Skeletal muscle satellite cell (primary cell): Measurements from ENCODE around the gene SCN2A.
A peak's percentile ranks its signal among the peaks of the same experiment; 100 is the strongest.
"Not testable (repeated sequence)": the region's sequence is repeated elsewhere in the genome, so short reads cannot be mapped to it uniquely, and the experiment has no call there.

Source experiments
- H3K27me3 ChIP-seq: 2 replicates; pipeline ENCODE4 v1.7.0; 2013; ENCODE audit warnings: low read length; ENCODE audit not compliant: control insufficient read depth, insufficient read depth
- H3K36me3 ChIP-seq: 2 replicates; pipeline ENCODE4 v1.7.0; 2013; ENCODE audit warnings: mild to moderate bottlenecking, control low read depth, low read length; ENCODE audit not compliant: insufficient read depth
- H3K4me1 ChIP-seq: 2 replicates; pipeline ENCODE4 v1.7.0; 2013; ENCODE audit warnings: low read length; ENCODE audit not compliant: control insufficient read depth, insufficient read depth
- H3K4me2 ChIP-seq: 2 replicates; pipeline ENCODE4 v1.7.0; 2013; ENCODE audit warnings: mild to moderate bottlenecking, low read length
- H3K4me3 ChIP-seq: 2 replicates; pipeline ENCODE4 v1.7.0; 2013; ENCODE audit warnings: low read length
- H3K9ac ChIP-seq: 2 replicates; pipeline ENCODE4 v1.7.0; 2013; ENCODE audit warnings: mild to moderate bottlenecking, low read depth, low read length, moderate library complexity
- H3K9me3 ChIP-seq: replicated peaks from 2 replicates; pipeline ENCODE4 v1.7.0; 2013; ENCODE audit warnings: mild to moderate bottlenecking, control low read depth, low read length

The SCN2A gene

DNA sequence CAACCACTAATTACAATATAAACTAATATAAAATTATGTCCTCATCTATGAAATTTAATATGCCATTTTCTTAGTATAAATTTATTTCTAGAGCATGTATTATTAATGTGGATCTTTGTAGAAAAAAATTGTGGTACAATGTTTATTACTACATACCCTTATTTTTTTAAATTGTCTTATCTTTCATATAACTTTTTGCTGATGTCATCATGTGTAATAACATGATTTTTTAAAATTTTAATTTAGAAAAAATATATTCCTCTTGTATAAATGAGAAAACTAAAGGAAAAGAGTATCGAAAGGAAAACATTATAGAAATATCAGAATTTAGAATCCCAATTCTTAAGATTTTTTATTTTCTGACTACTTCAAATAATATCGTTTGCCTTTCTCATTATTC lies 49.9 kb downstream of the SCN2A start:
- no peaks in the 10 kb centered on the region for H3K27me3 ChIP-seq

DNA sequence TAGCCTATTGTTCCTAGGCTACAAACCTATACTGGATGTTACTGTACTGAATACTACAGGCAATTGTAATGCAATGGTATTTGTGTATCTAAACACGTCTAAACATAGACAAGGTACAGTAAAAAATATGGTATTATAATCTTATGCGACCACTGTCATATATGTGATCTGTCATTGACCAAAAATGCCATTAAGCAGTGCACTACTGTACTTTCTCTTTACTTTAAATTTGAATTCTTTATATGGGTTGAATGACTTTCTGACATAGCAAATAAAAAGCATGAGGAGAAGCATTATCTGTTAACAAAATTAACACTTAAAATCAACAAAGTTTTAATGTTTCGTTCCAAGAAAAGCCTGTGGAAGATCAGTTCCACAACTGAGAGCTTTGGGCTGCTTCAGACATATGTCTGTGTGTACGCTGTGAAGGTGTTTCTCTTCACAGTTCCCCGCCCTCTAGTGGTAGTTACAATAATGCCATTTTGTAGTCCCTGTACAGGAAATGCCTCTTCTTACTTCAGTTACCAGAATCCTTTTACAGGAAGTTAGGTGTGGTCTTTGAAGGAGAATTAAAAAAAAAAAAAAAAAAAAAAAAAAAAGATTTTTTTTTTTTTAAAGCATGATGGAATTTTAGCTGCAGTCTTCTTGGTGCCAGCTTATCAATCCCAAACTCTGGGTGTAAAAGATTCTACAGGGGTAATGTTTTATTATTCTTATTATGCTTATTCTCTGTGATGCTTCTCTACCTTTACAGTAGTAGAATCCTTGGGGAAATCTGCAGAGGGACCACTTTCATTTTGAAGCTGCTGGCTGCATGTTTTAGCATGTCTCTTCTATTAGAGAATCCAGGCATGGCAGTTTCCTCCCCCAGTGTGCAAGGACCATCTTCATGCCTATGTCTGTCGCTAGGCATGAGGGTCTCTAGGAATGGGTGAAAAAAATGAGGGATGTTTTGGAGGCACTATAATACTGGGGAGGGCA lies 54.5 kb downstream of the SCN2A start:
- H3K9ac ChIP-seq: peak overlapping the region; percentile 17
- no peaks in the 10 kb centered on the region for H3K36me3 ChIP-seq
- H3K4me2 ChIP-seq: peak overlapping the region; percentile 69
- H3K9me3 ChIP-seq: no peaks in the 10 kb centered on the region
- H3K4me1 ChIP-seq: no peaks in the 10 kb centered on the region
- no peaks in the 10 kb centered on the region for H3K27me3 ChIP-seq
- H3K4me3 ChIP-seq: peak overlapping the region; percentile 51

More for the DNA sequence above, 49.9 kb downstream of the SCN2A start:
- no peaks in the 10 kb centered on the region for H3K9me3 ChIP-seq
- H3K4me1 ChIP-seq: no peaks in the 10 kb centered on the region
- no peak overlapping the region for H3K4me3 ChIP-seq
- no peak overlapping the region for H3K4me2 ChIP-seq
- no peak overlapping the region for H3K9ac ChIP-seq
- no peaks in the 10 kb centered on the region for H3K36me3 ChIP-seq

DNA sequence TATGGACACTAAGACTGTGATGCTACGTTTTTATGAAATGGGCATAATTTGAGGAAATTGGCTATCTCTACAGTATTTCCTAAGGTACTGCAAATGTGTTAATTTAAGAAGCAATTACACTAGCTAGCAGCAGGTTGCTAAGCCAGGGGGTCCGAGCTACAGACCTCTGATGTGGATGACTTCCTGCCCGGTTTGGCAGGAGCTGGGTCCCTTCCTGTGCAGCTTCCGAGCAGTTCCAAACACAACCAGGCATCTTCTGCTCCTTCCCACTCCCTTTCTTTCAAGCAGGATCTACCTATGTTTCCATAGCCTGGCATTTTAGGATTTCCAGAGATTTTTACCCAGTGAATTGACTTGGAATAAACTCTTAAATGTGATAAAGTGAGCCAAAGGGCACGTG lies 55.7 kb downstream of the SCN2A start:
- H3K4me1 ChIP-seq: no peaks in the 10 kb centered on the region
- H3K4me2 ChIP-seq: no peak overlapping the region
- H3K9me3 ChIP-seq: no peaks in the 10 kb centered on the region
- no peaks in the 10 kb centered on the region for H3K27me3 ChIP-seq
- no peak overlapping the region for H3K9ac ChIP-seq
- H3K4me3 ChIP-seq: no peak overlapping the region
- H3K36me3 ChIP-seq: no peaks in the 10 kb centered on the region

DNA sequence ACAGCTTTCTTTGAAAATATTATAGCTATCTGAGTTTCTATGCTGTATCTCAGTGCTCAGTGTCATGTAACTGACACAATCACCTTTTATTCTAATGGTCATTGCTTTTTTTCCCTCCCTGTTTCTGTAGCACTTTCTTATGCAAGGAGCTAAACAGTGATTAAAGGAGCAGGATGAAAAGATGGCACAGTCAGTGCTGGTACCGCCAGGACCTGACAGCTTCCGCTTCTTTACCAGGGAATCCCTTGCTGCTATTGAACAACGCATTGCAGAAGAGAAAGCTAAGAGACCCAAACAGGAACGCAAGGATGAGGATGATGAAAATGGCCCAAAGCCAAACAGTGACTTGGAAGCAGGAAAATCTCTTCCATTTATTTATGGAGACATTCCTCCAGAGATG lies 56.4 kb downstream of the SCN2A start:
- Histone ChIP-seq H3K36me3 (no peaks in the 10 kb centered on the region), H3K4me1 (no peaks in the 10 kb centered on the region), H3K4me3 (no peak overlapping the region), H3K9ac (no peak overlapping the region), H3K27me3 (no peaks in the 10 kb centered on the region), H3K9me3 (no peaks in the 10 kb centered on the region), H3K4me2 (no peak overlapping the region)

DNA sequence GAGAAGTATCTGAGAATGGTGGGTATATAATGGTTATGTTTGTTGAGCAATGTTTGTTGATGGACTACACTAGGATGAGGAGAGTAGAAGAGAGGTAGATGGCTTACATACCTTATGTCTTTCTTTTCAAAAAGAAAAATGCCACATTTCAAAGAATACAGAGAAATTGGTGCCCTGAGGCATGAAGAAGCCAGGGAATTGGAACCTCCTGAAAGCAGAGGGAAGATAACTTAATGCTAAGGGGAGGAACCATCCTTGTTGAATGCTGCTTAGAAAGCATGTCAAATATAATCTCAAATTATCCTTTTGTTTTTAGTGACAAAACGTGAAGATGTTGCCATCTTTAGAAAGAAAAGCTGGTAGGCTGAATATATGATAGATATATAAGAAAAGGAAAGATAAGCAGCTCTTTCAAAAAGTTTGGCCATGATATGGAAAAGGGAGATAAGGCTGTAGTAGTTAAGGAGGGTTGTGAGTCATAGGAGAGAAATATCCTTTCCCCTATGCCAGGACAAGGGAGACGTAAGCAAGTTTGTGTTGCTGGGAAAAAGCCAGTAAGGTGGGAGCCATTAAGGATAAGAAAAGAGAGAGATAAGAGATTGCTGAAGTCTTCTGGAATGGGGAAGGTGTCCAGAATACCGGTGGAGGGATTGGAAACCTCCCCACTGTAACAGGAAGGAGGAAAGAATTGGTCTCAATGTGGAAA lies 66.3 kb downstream of the SCN2A start:
- H3K9ac ChIP-seq: no peak overlapping the region
- H3K9me3 ChIP-seq: no peaks in the 10 kb centered on the region
- H3K4me3 ChIP-seq: no peak overlapping the region
- H3K4me1 ChIP-seq: no peaks in the 10 kb centered on the region
- H3K36me3 ChIP-seq: no peaks in the 10 kb centered on the region
- H3K4me2 ChIP-seq: no peak overlapping the region
- no peaks in the 10 kb centered on the region for H3K27me3 ChIP-seq

DNA sequence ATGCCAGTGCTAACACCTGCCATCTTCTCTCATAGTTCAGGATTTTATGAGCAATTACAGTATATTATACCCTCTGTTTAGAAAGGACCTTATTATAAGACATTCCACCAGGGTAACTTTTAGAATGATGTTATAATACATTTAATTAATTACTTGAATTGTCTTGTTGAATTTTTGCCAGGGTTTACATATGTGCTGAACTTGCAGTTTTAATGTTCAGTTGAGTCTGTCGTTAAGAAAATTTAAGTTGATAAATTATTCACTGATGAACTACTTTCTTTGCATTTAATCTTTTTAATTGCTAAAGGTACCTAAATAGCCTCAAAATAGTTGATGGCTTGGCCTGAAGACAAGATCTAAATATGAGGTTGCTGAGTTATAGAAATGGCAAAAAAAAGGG lies 68.1 kb downstream of the SCN2A start:
- Histone ChIP-seq H3K36me3 (no peaks in the 10 kb centered on the region), H3K9ac (no peak overlapping the region), H3K27me3 (no peaks in the 10 kb centered on the region), H3K9me3 (no peaks in the 10 kb centered on the region), H3K4me2 (no peak overlapping the region), H3K4me1 (no peaks in the 10 kb centered on the region), H3K4me3 (no peak overlapping the region)

DNA sequence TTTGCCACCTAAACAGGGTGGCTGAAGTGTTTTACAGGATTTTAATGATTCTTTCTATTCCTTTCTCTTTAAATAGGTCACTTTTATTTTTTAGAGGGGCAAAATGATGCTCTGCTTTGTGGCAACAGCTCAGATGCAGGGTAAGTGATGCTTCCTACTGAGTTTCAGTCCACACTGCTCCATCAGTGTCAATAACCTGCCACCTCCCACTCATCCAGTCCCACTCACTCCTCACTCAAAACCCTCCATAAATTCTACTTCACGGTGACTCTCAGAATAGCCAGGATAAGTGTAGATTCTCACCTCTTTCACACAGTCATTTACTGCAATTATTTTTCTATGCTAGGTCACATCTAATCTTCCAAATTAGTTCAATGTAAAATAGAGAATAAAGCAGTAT lies 72.7 kb downstream of the SCN2A start:
- Histone ChIP-seq H3K36me3 (no peaks in the 10 kb centered on the region), H3K9ac (no peak overlapping the region), H3K27me3 (no peaks in the 10 kb centered on the region), H3K4me1 (no peaks in the 10 kb centered on the region), H3K4me2 (no peak overlapping the region), H3K9me3 (no peaks in the 10 kb centered on the region), H3K4me3 (no peak overlapping the region)

DNA sequence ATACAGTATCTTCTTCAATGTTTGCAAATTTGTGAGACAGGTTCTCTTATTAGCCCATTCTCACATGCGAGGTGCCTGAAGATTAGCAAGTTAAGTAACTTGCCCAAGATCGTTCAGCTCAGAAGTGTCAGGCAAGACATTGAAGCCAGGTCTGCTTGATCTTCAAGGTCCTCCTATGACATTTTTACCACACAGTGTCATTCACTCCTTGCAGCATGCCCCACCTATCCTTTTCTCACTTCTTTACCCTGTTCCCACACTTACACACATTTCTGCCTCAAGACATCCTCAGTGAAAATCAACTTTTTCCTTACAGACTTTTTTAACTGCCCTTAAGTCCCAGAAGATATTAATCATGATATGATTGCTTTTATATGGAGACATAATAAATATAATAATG lies 73.8 kb downstream of the SCN2A start:
- Histone ChIP-seq H3K4me2 (no peak overlapping the region), H3K9me3 (no peaks in the 10 kb centered on the region), H3K4me1 (no peaks in the 10 kb centered on the region), H3K36me3 (no peaks in the 10 kb centered on the region), H3K4me3 (no peak overlapping the region), H3K9ac (no peak overlapping the region), H3K27me3 (no peaks in the 10 kb centered on the region)

DNA sequence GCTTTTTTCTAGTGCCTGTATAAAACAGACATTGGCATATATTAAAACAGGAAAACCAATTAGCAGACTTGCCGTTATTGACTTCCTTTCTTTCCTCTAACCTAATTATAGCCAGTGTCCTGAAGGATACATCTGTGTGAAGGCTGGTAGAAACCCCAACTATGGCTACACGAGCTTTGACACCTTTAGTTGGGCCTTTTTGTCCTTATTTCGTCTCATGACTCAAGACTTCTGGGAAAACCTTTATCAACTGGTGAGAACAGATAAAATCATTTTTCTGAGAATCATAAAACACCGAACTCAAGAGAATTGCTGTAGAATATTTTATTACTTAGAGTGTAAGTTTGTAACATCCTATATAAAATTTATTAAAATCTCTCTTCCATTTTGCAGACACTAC lies 74.3 kb downstream of the SCN2A start:
- no peak overlapping the region for H3K9ac ChIP-seq
- H3K4me1 ChIP-seq: no peaks in the 10 kb centered on the region
- no peak overlapping the region for H3K4me3 ChIP-seq
- no peak overlapping the region for H3K4me2 ChIP-seq
- no peaks in the 10 kb centered on the region for H3K36me3 ChIP-seq
- no peaks in the 10 kb centered on the region for H3K27me3 ChIP-seq
- no peaks in the 10 kb centered on the region for H3K9me3 ChIP-seq

DNA sequence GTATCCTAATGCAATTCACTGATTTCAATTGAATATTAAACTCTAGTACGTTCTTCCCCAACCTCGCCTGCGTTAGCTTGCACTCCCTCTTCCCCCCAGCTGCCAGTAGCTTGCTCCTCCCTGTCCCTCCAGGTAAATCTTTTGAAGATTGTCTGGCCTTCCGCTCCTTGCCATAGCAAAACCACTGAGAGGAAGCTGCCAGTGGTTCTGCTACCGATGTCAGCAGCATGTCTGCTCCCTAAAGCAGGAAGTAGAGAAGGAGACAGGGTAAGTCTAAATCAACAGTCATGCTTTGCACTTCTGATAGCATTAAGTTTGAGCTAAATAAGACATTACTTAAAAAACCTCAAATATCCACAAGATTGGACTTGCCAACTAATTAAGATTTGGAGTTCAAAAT lies 89.1 kb downstream of the SCN2A start:
- H3K4me1 ChIP-seq: no peaks in the 10 kb centered on the region
- H3K36me3 ChIP-seq: no peaks in the 10 kb centered on the region
- H3K4me2 ChIP-seq: no peak overlapping the region
- H3K9me3 ChIP-seq: no peaks in the 10 kb centered on the region
- H3K27me3 ChIP-seq: no peaks in the 10 kb centered on the region
- no peak overlapping the region for H3K9ac ChIP-seq
- H3K4me3 ChIP-seq: no peak overlapping the region

DNA sequence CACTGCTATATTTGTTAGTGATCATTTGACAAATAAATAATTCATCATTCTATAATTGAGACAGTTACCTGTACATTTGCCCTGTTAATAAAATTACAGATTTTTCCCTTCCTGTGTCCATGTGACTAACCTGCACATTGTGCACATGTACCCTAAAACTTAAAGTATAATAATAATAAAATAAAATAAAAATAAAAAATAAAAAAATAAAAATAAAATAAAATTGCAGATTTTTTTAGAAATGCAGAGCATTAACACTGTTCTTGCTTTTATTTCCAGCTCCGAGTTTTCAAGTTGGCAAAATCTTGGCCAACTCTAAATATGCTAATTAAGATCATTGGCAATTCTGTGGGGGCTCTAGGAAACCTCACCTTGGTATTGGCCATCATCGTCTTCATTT lies 105.1 kb downstream of the SCN2A start:
- H3K9ac ChIP-seq, H3K9me3 ChIP-seq, H3K27me3 ChIP-seq, H3K4me2 ChIP-seq, H3K36me3 ChIP-seq, H3K4me3 ChIP-seq, H3K4me1 ChIP-seq: not testable (repeated sequence)
